Retinal pigment epithelial cell (primary cell): ENCODE results near the gene ARSG.
"Not testable (repeated sequence)": the region's sequence is repeated elsewhere in the genome, so short reads cannot be mapped to it uniquely, and the experiment has no call there.

Experiments used
- DNase-seq: peaks from one replicate; pipeline ENCODE4 v3.0.0-alpha.2; 2010; ENCODE audit warnings: low read depth
- H3K4me3 ChIP-seq: 2 replicates; pipeline ENCODE4 v1.5.1; 2011; ENCODE audit warnings: mild to moderate bottlenecking, low read length, control low read depth, moderate library complexity
- CTCF ChIP-seq: conservative IDR thresholded peaks from 2 replicates; pipeline ENCODE4 v1.5.1; 2011; ENCODE audit warnings: low read depth, low read length, control low read depth, inconsistent platforms

Gene ARSG

GRCh38 chr17:68290955-68291835, at the start of gene ARSG, which contains the start of gene SLC16A6:
Gene ARSG (plus strand): TSS chr17:68291495. CDS start chr17:68307494, 15,999 bp downstream.
Gene SLC16A6 (minus strand): TSS chr17:68291127. CDS start chr17:68278320, 12,807 bp downstream.
- no peak for TF ChIP-seq CTCF
- DNase-seq: peak; percentile 53
- H3K4me3 ChIP-seq: peak within 1 kb of the TSS; percentile 72

GRCh38 chr17:68246271-68247028, 44.8 kb upstream of the ARSG start:
- DNase-seq: no peak
- no peak for TF ChIP-seq CTCF
- no peak overlapping the region for H3K4me3 ChIP-seq

GRCh38 chr17:68247445-68248198, 43.7 kb upstream of the ARSG start, which contains the start of gene AMZ2:
Gene AMZ2 (plus strand): TSS chr17:68248043. CDS start chr17:68250188, 2,145 bp downstream.
- no peak for TF ChIP-seq CTCF
- H3K4me3 ChIP-seq: peak within 1 kb of the TSS; percentile 73
- DNase-seq: peak; percentile 57

GRCh38 chr17:68248199-68248825, 43.0 kb upstream of the ARSG start:
- peak overlapping the region; percentile 72 for H3K4me3 ChIP-seq
- DNase-seq: no peak
- TF ChIP-seq CTCF: no peak

GRCh38 chr17:68248891-68249290, 42.4 kb upstream of the ARSG start:
- H3K4me3 ChIP-seq: no peak overlapping the region
- no peak for TF ChIP-seq CTCF
- no peak for DNase-seq

GRCh38 chr17:68249354-68249765, 41.9 kb upstream of the ARSG start:
- H3K4me3 ChIP-seq: no peak overlapping the region
- no peak for DNase-seq
- TF ChIP-seq CTCF: no peak

GRCh38 chr17:68253426-68253825, 37.9 kb upstream of the ARSG start:
- DNase-seq: not testable (repeated sequence)

More at GRCh38 chr17:68253426-68253825, 37.9 kb upstream of the ARSG start:
- not testable (repeated sequence) for H3K4me3 ChIP-seq
